CD4-positive, alpha-beta memory T cell (primary cell): ENCODE measurements around the gene LRGUK. TPM values are rescaled to one million over a fixed set of nuclear protein-coding genes. Genes with fewer than 3 reads are reported as not detected.

Experiments
- CTCF ChIA-PET: fragments of 350-600 bp; sonication (Branson Sonifier 250); formaldehyde crosslinking; loops from one replicate; lab custom pipeline; 2021; ENCODE audit warnings: inconsistent platforms; ENCODE audit not compliant: partially characterized antibody; lab: Charles Lee
- POLR2A ChIA-PET: fragments of 350-600 bp; sonication (Branson Sonifier 250); formaldehyde crosslinking; loops from one replicate; lab custom pipeline; 2021; ENCODE audit not compliant: partially characterized antibody; lab: Charles Lee
- DNase-seq, 5 donors: peaks; one replicate each; pipeline versions ENCODE4 v3.0.0 to v3.0.0-alpha.2; 2020 to 2022; ENCODE audit warnings: mixed read lengths in 1 of 5
- H3K27ac ChIP-seq: one replicate; pipeline ENCODE4 v1.7.0; 2013; ENCODE audit warnings: low read depth, low read length
- H3K27me3 ChIP-seq: 2 replicates; pipeline ENCODE4 v1.7.0; 2013; ENCODE audit warnings: mild to moderate bottlenecking, low read length, moderate library complexity; ENCODE audit not compliant: insufficient read depth
- H3K36me3 ChIP-seq: 2 replicates; pipeline ENCODE4 v1.7.0; 2013; ENCODE audit warnings: mild to moderate bottlenecking, low read length, moderate library complexity; ENCODE audit not compliant: insufficient read depth
- H3K4me1 ChIP-seq: 2 replicates; pipeline ENCODE4 v1.7.0; 2013; ENCODE audit warnings: mild to moderate bottlenecking, low read length, moderate library complexity; ENCODE audit not compliant: insufficient read depth
- H3K4me3 ChIP-seq, 2 donors: one replicate each; pipeline ENCODE4 v1.7.0; 2013; ENCODE audit warnings: low read length in 2 of 2, mild to moderate bottlenecking in 1 of 2
- H3K9me3 ChIP-seq, 2 donors: one replicate each; pipeline ENCODE4 v1.7.0; 2013; ENCODE audit warnings: low read length in 2 of 2, control low read depth in 1 of 2; ENCODE audit not compliant: control insufficient read depth in 1 of 2
- H3K27ac Mint-ChIP-seq, 7 donors: one replicate each; pipeline ENCODE4 v1.8.0; 2020 to 2021; ENCODE audit warnings: mixed read lengths in 7 of 7, mild to moderate bottlenecking in 6 of 7, inconsistent platforms in 3 of 7, moderate library complexity in 3 of 7
- H3K27me3 Mint-ChIP-seq, 2 donors: one replicate each; pipeline ENCODE4 v1.8.0; 2020 to 2021; ENCODE audit warnings: mixed read lengths in 2 of 2
- H3K36me3 Mint-ChIP-seq, 2 donors: one replicate each; pipeline ENCODE4 v1.8.0; 2020 to 2021; ENCODE audit warnings: mixed read lengths in 2 of 2, inconsistent platforms in 1 of 2, mild to moderate bottlenecking in 1 of 2
- H3K4me1 Mint-ChIP-seq, 4 donors: one replicate each; pipeline ENCODE4 v1.8.0; 2020 to 2021; ENCODE audit warnings: mixed read lengths in 4 of 4, mild to moderate bottlenecking in 1 of 4
- H3K4me3 Mint-ChIP-seq, 8 donors: one replicate each; pipeline ENCODE4 v1.8.0; 2020 to 2021; ENCODE audit warnings: mixed read lengths in 8 of 8, mild to moderate bottlenecking in 7 of 8, moderate library complexity in 6 of 8, inconsistent platforms in 3 of 8
- H3K9me3 Mint-ChIP-seq, 8 donors: one replicate each; pipeline ENCODE4 v1.8.0; 2020 to 2021; ENCODE audit warnings: mixed read lengths in 8 of 8, mild to moderate bottlenecking in 5 of 8, inconsistent platforms in 3 of 8, moderate library complexity in 1 of 8
- intact Hi-C: fragments of 100-400 bp; cut with micrococcal nuclease; formaldehyde crosslinking; loops from one replicate; pipeline ENCODE4 v1.15.1; 2023
- polyA plus RNA-seq, 2 donors: library from polyadenylated mRNA; unstranded; fragments of 300-500 nt; fragmentation: Illumina TruSeq; gene quantifications; one replicate each; pipeline ENCODE4 v1.2.3, GENCODE V29; 2021
- total RNA-seq, 2 experiments: library from RNA; stranded (reverse); gene quantifications; one replicate each; pipeline ENCODE4 v1.2.3, GENCODE V29; 2021

The LRGUK gene
- total and polyA plus RNA-seq, 4 experiments from 2014 or later = 0.38 to 0.55 TPM; not detected in 2

GRCh38 chr7:134085311-134085710 lies 41.8 kb upstream of the LRGUK start:
- no peak for DNase-seq
- Histone ChIP-seq H3K27me3 (no peaks in the 10 kb centered on the region), H3K4me1 (no peaks in the 10 kb centered on the region), H3K4me3 (no peak overlapping the region), H3K27ac (no peak overlapping the region), H3K36me3 (no peaks in the 10 kb centered on the region), H3K9me3 (peaks cover 3 to 6% of the 10 kb centered on the region in 2 donors)
- no peaks in the 10 kb centered on the region for H3K27me3 Mint-ChIP-seq
- CTCF ChIA-PET = no interaction called here
- no peak overlapping the region for H3K4me3 Mint-ChIP-seq
- H3K4me1 Mint-ChIP-seq = no peaks in the 10 kb centered on the region
- no peak overlapping the region for H3K27ac Mint-ChIP-seq
- peaks cover 5 to 55% (median 30%) of the 10 kb centered on the region in 8 donors for H3K9me3 Mint-ChIP-seq
- peaks cover 6 to 21% of the 10 kb centered on the region in 2 donors for H3K36me3 Mint-ChIP-seq
- POLR2A ChIA-PET = no interaction called here
- intact Hi-C loops = no loop called here

DNA sequence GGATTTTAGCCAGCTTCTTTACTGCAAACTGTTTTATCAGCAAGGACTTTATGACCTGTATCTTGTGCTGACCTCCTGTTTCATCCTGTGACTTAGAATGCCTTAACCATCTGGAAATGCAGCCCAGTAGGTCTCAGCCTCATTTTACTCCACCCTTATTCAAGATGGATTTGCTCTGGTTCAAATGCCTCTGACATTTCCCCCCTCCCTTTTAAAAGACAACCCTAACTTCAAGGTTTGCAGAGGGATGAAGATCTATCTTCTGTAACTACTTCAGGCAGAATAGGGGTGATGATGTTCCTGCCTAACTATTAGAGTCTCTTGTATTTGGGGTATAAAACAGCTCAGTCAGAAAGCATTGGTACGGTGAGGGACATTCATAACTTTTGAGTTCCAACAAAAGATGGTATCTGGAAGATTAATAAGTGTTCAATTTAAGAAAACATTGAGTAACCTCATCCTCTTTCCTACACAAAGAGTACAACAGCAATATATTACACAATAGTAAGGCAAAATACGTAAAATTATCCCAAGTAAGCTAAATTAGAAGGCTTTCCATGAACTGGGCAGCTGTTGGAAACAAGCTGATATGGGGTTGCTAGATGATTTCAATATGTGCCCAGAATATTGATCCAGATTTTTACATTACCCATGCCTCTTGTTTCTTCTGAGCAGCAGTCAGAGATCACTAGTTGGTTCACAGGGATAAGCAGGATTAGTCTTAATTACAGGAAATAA lies 40.0 kb upstream of the LRGUK start:
- H3K27me3 ChIP-seq = no peaks in the 10 kb centered on the region
- Mint-ChIP-seq H3K4me1 (no peaks in the 10 kb centered on the region), H3K27ac (no peak overlapping the region), H3K27me3 (no peaks in the 10 kb centered on the region), H3K9me3 (peaks cover 5 to 60% (median 37%) of the 10 kb centered on the region in 8 donors), H3K4me3 (no peak overlapping the region), H3K36me3 (peaks cover 5 to 14% of the 10 kb centered on the region in 2 donors)
- no peaks in the 10 kb centered on the region for H3K36me3 ChIP-seq
- H3K9me3 ChIP-seq = peaks cover 3 to 7% of the 10 kb centered on the region in 2 donors
- ChIA-PET CTCF (no interaction called here), POLR2A (no interaction called here)
- H3K4me1 ChIP-seq = no peaks in the 10 kb centered on the region
- DNase-seq = no peak
- intact Hi-C loops = no loop called here
- no peak overlapping the region for H3K27ac ChIP-seq
- no peak overlapping the region for H3K4me3 ChIP-seq

GRCh38 chr7:134088199-134088598 lies 38.9 kb upstream of the LRGUK start:
- DNase-seq = no peak
- POLR2A ChIA-PET = no interaction called here

DNA sequence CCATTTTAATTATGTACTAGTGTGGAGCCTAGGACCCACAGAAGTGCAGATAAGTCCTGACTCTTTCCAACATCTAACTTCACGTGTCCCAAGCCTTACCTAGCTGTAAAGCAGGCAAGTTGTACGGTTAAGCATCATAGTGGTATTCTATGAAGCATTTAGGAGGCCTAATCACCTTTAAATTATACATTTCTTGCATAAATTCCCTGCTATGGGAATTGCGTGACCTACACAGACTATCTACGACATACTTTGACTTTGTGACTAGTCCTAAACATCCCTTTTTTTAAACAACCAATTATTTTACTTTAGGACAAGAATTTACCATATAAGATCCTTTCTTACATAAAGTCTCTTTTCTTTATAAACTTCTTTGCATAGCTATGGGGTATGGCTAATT lies 37.7 kb upstream of the LRGUK start:
- H3K4me1 Mint-ChIP-seq = no peaks in the 10 kb centered on the region
- Histone ChIP-seq H3K27me3 (no peaks in the 10 kb centered on the region), H3K4me3 (no peak overlapping the region), H3K4me1 (no peaks in the 10 kb centered on the region), H3K9me3 (peaks cover 3 to 7% of the 10 kb centered on the region in 2 donors), H3K27ac (no peak overlapping the region), H3K36me3 (no peaks in the 10 kb centered on the region)
- CTCF ChIA-PET = no interaction called here
- H3K27ac Mint-ChIP-seq = no peak overlapping the region
- peaks cover 5 to 78% (median 55%) of the 10 kb centered on the region in 8 donors for H3K9me3 Mint-ChIP-seq
- no peak for DNase-seq
- intact Hi-C loops = no loop called here
- peaks cover 5 to 10% of the 10 kb centered on the region in 2 donors for H3K36me3 Mint-ChIP-seq
- POLR2A ChIA-PET = no interaction called here
- no peaks in the 10 kb centered on the region for H3K27me3 Mint-ChIP-seq
- H3K4me3 Mint-ChIP-seq = no peak overlapping the region

More at GRCh38 chr7:134088199-134088598, 38.9 kb upstream of the LRGUK start:
- Mint-ChIP-seq H3K36me3 (peaks cover 5 to 14% of the 10 kb centered on the region in 2 donors), H3K9me3 (peaks cover 5 to 69% (median 44%) of the 10 kb centered on the region in 8 donors), H3K27me3 (no peaks in the 10 kb centered on the region), H3K4me3 (no peak overlapping the region), H3K27ac (no peak overlapping the region), H3K4me1 (no peaks in the 10 kb centered on the region)
- Histone ChIP-seq H3K27ac (no peak overlapping the region), H3K27me3 (no peaks in the 10 kb centered on the region), H3K4me3 (no peak overlapping the region), H3K36me3 (no peaks in the 10 kb centered on the region), H3K4me1 (no peaks in the 10 kb centered on the region), H3K9me3 (peaks cover 3 to 7% of the 10 kb centered on the region in 2 donors)
- intact Hi-C loops = no loop called here
- CTCF ChIA-PET = no interaction called here

GRCh38 chr7:134098072-134098471 lies 29.1 kb upstream of the LRGUK start:
- no peak for DNase-seq
- CTCF ChIA-PET = interaction anchor here (0.7 kb wide), 1 partner anchor 21 kb away, joined by 3 read pairs; no protein-coding TSS in a partner anchor
- Histone ChIP-seq H3K4me3 (no peak overlapping the region), H3K4me1 (no peaks in the 10 kb centered on the region), H3K9me3 (no peaks in the 10 kb centered on the region), H3K27ac (no peak overlapping the region), H3K36me3 (no peaks in the 10 kb centered on the region), H3K27me3 (no peaks in the 10 kb centered on the region)
- H3K4me3 Mint-ChIP-seq = no peak overlapping the region
- no peaks in the 10 kb centered on the region for H3K27me3 Mint-ChIP-seq
- H3K4me1 Mint-ChIP-seq = no peaks in the 10 kb centered on the region
- H3K9me3 Mint-ChIP-seq = peaks cover 5 to 47% (median 38%) of the 10 kb centered on the region in 8 donors
- peaks cover 2 to 5% of the 10 kb centered on the region in 2 donors for H3K36me3 Mint-ChIP-seq
- POLR2A ChIA-PET = no interaction called here
- intact Hi-C loops = no loop called here
- no peak overlapping the region for H3K27ac Mint-ChIP-seq

GRCh38 chr7:134101716-134102115 lies 25.4 kb upstream of the LRGUK start:
- Histone ChIP-seq H3K9me3 (no peaks in the 10 kb centered on the region), H3K27ac (no peak overlapping the region), H3K36me3 (no peaks in the 10 kb centered on the region), H3K4me1 (no peaks in the 10 kb centered on the region), H3K4me3 (no peak overlapping the region), H3K27me3 (no peaks in the 10 kb centered on the region)
- no peak for DNase-seq
- Mint-ChIP-seq H3K27me3 (no peaks in the 10 kb centered on the region), H3K36me3 (peaks cover 2 to 5% of the 10 kb centered on the region in 2 donors), H3K4me3 (no peak overlapping the region), H3K27ac (no peak overlapping the region), H3K9me3 (peaks cover 0 to 12% (median 7%) of the 10 kb centered on the region in 8 donors), H3K4me1 (no peaks in the 10 kb centered on the region)
- intact Hi-C loops = no loop called here
- CTCF ChIA-PET = no interaction called here
- POLR2A ChIA-PET = no interaction called here

DNA sequence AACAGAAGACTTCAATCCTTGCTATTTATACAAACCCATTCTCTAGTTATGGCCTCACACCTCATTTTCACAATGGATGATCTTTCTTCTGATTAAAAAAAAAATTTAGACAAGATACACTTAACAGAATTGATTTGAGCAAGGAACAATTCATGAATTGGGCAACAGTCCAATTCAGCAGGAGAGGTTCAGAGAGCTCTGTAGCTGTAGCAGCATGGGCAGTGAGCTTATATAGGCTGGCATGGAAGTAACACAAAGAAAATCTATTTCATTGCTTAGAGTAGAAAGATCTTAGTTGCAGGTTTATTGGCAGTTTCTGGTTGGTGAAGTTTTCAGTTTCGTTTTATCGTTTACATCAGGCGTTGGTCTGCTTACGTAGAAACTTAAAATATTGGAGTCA lies 23.0 kb upstream of the LRGUK start:
- H3K4me3 Mint-ChIP-seq = no peak overlapping the region
- no peak overlapping the region for H3K4me3 ChIP-seq
- no peak for DNase-seq
- H3K9me3 Mint-ChIP-seq = peaks cover 0 to 2% (median 0%) of the 10 kb centered on the region in 8 donors
- intact Hi-C loops = no loop called here
- H3K27me3 ChIP-seq = no peaks in the 10 kb centered on the region
- no peak overlapping the region for H3K27ac ChIP-seq
- no peaks in the 10 kb centered on the region for H3K27me3 Mint-ChIP-seq
- H3K36me3 Mint-ChIP-seq = peaks cover 0 to 5% of the 10 kb centered on the region in 2 donors
- H3K4me1 Mint-ChIP-seq = no peaks in the 10 kb centered on the region
- H3K36me3 ChIP-seq = no peaks in the 10 kb centered on the region
- no peaks in the 10 kb centered on the region for H3K9me3 ChIP-seq
- no peak overlapping the region for H3K27ac Mint-ChIP-seq
- CTCF ChIA-PET = no interaction called here
- no peaks in the 10 kb centered on the region for H3K4me1 ChIP-seq
- POLR2A ChIA-PET = no interaction called here
